ENCODE results near the gene CDIP1.

Gene CDIP1

DNA sequence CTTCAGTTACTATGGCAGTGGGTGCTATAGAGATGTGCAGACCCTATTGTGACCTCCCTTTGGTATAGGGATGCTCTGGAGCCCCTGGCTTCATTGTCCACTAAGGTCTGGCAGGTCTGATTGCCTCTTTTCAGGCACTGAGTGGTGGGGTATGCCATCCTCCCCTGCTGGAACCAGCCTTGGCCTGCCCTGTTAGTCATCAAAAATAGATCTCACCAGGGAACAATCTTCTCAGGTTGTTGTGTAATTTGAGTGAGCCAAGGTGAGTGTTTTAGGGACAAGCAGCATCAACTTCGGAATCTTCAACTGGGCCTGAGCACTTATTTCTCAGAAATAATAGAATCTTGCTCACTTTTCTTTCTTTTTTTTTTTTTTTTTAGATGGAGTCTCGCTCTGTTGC, 42.8 kb downstream of the CDIP1 start:
- Histone ChIP-seq H3K27me3 (ENCODE audit: control insufficient read depth, insufficient read depth, low read length, poor library complexity, severe bottlenecking) (no peaks in the 10 kb centered on the region), H3K36me3 (ENCODE audit: control insufficient read depth, insufficient read depth, low read length) (no peaks in the 10 kb centered on the region), H3K27ac (ENCODE audit: insufficient read depth, low read depth, low read length, poor library complexity, severe bottlenecking) (no peak overlapping the region), H3K4me1 (ENCODE audit: control insufficient read depth, insufficient read depth, low read length) (peaks cover 3% of the 10 kb centered on the region), H3K4me3 (ENCODE audit: insufficient read depth, low read depth, low read length) (no peak overlapping the region), H3K9me3 (ENCODE audit: control insufficient read depth, low read length) (no peaks in the 10 kb centered on the region)
- WGBS, 2 experiments, result 93 to 98% methylated on average over 2 of the region's 2 CpGs

DNA sequence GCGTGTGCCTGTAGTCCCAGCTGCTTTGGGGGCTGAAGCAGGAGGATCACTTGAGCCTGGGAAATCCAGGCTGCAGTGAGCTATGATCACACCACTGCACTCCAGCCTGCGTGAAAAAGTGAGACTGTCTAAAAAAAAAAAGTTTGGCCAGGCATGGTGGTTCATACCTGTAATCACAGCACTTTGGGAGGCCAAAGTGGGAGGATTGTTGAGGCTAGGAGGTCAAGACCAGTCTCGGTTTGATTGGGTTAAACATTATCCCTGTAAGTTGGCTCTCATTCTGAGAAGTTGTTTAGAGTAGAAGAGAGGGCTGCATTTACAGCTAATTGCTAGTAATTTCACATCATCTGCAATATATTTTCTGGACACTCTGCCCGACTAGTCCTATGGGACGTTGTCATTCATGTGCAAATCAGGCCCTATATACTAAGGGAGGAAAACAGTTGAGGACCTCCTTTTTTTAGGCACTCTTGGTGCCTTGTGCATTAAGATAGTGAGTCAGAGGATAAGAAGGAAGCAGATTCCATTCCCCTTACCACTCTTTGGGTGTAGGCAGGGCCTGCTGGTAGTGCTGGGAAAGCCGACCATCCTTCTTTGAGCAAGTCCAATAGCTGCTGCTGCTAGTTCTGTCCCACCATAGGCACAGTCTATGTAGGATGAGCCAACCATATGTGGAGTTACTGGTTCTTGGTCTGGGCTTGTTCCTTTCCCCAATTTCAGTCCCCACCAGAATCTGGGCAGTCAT, 43.7 kb downstream of the CDIP1 start:
- H3K4me3 ChIP-seq (ENCODE audit: insufficient read depth, low read depth, low read length), result no peak overlapping the region
- H3K9me3 ChIP-seq (ENCODE audit: control insufficient read depth, low read length), result no peaks in the 10 kb centered on the region
- WGBS, 2 experiments, result 90 to 92% methylated on average over 6 of the region's 6 CpGs
- no peaks in the 10 kb centered on the region for H3K27me3 ChIP-seq (ENCODE audit: control insufficient read depth, insufficient read depth, low read length, poor library complexity, severe bottlenecking)
- no peak overlapping the region for H3K27ac ChIP-seq (ENCODE audit: insufficient read depth, low read depth, low read length, poor library complexity, severe bottlenecking)
- H3K36me3 ChIP-seq (ENCODE audit: control insufficient read depth, insufficient read depth, low read length), result no peaks in the 10 kb centered on the region
- no peaks in the 10 kb centered on the region for H3K4me1 ChIP-seq (ENCODE audit: control insufficient read depth, insufficient read depth, low read length)

DNA sequence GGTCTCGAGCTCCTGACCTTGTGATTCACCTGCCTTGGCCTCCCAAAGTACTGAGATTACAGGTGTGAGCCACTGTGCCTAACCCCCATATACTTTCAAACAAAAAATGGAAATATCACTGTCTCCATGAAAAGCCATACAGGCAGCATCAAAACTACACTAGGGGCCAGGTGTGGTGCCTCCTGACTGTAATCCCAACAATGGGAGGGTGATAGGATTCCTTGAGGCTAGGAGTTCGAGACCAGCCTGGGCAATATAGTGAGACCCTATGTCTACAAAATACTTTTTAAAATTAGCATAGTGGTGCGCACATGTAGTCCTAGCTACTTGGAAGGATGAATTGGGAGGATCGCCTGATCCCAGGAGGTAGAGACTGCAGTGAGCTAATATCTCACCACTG, 46.7 kb downstream of the CDIP1 start:
- 89 to 96% methylated on average over 4 of the region's 4 CpGs for WGBS, 2 experiments
- H3K36me3 ChIP-seq (ENCODE audit: control insufficient read depth, insufficient read depth, low read length), result no peaks in the 10 kb centered on the region
- no peaks in the 10 kb centered on the region for H3K4me1 ChIP-seq (ENCODE audit: control insufficient read depth, insufficient read depth, low read length)
- H3K27me3 ChIP-seq (ENCODE audit: control insufficient read depth, insufficient read depth, low read length, poor library complexity, severe bottlenecking), result no peaks in the 10 kb centered on the region
- H3K27ac ChIP-seq (ENCODE audit: insufficient read depth, low read depth, low read length, poor library complexity, severe bottlenecking), result no peak overlapping the region
- no peak overlapping the region for H3K4me3 ChIP-seq (ENCODE audit: insufficient read depth, low read depth, low read length)
- H3K9me3 ChIP-seq (ENCODE audit: control insufficient read depth, low read length), result no peaks in the 10 kb centered on the region

DNA sequence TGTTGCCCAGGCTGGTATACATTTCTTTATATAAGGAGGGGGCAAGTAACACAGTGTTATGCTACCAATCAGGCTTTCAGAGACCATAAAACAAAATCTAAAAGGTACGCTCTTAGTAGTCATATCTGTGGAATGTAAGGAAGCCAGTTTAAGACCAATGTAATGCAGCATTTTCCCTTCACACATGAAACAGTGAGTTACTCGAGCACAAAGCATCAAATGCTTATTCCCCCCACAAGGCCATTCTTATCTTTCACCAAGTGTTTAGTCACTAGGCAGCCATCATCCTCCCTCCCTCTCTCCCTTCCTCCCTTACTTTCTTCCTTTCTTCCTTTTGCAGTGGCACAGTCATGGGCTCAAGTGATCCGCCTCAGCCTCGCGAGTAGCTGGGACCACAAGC, 49.5 kb downstream of the CDIP1 start:
- 95 to 98% methylated on average over 5 of the region's 5 CpGs for WGBS, 2 experiments
- no peaks in the 10 kb centered on the region for H3K27me3 ChIP-seq (ENCODE audit: control insufficient read depth, insufficient read depth, low read length, poor library complexity, severe bottlenecking)
- no peaks in the 10 kb centered on the region for H3K9me3 ChIP-seq (ENCODE audit: control insufficient read depth, low read length)
- H3K4me1 ChIP-seq (ENCODE audit: control insufficient read depth, insufficient read depth, low read length), result no peaks in the 10 kb centered on the region
- no peak overlapping the region for H3K4me3 ChIP-seq (ENCODE audit: insufficient read depth, low read depth, low read length)
- no peak overlapping the region for H3K27ac ChIP-seq (ENCODE audit: insufficient read depth, low read depth, low read length, poor library complexity, severe bottlenecking)
- H3K36me3 ChIP-seq (ENCODE audit: control insufficient read depth, insufficient read depth, low read length), result no peaks in the 10 kb centered on the region

DNA sequence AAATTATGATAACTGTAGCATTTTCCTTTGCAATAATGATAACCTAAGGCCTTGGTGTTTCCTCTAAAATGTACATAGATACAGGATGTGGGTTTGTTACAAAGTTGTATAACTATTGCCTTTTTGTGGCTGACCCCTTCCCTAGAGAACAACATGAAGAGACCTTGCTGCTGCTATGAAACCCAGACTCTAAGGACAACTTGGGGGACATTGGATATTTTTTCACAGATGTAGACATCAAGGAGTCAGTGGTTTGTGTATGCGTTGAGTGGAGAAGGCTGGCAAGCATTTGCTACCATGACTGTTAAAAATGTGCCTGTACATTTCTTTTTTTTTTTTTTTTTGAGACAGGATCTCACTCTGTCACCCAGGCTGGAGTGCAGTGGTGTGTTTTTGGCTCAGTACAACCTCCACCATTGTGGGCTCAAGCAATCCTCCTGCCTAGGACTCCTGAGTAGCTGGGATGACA, 50.0 kb downstream of the CDIP1 start:
- WGBS, 2 experiments, result 100% methylated on average over 1 of the region's 1 CpG
- no peak overlapping the region for H3K4me3 ChIP-seq (ENCODE audit: insufficient read depth, low read depth, low read length)
- no peaks in the 10 kb centered on the region for H3K9me3 ChIP-seq (ENCODE audit: control insufficient read depth, low read length)
- no peak overlapping the region for H3K27ac ChIP-seq (ENCODE audit: insufficient read depth, low read depth, low read length, poor library complexity, severe bottlenecking)
- no peaks in the 10 kb centered on the region for H3K36me3 ChIP-seq (ENCODE audit: control insufficient read depth, insufficient read depth, low read length)
- H3K27me3 ChIP-seq (ENCODE audit: control insufficient read depth, insufficient read depth, low read length, poor library complexity, severe bottlenecking), result no peaks in the 10 kb centered on the region
- H3K4me1 ChIP-seq (ENCODE audit: control insufficient read depth, insufficient read depth, low read length), result no peaks in the 10 kb centered on the region

DNA sequence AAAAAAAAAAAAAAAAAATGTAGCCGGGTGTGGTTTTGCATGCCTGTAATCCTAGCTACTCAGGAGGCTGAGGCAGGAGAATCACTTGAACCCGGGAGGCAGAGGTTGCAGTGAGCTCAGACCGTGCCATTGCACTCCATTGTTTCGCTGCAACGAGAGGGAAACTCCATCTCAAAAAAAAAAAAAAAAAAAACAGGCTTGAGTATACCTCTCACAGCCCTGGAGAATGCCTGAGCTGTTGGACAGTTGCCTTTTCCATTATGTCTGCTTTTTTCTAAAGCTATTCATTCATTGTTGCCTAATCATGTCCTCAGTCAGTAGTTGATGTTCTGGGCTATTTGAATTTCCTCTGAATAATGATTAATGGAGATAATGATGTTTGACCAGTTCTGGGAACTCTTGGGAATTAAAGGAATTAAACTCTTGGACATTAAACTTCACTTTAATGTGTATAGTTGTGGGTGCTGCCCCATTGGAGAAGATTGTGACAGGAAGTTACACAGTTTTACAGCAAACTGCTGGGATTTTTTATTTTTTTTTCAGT, 50.5 kb downstream of the CDIP1 start:
- H3K4me3 ChIP-seq (ENCODE audit: insufficient read depth, low read depth, low read length), result no peak overlapping the region
- H3K4me1 ChIP-seq (ENCODE audit: control insufficient read depth, insufficient read depth, low read length), result no peaks in the 10 kb centered on the region
- H3K9me3 ChIP-seq (ENCODE audit: control insufficient read depth, low read length), result no peaks in the 10 kb centered on the region
- no peak overlapping the region for H3K27ac ChIP-seq (ENCODE audit: insufficient read depth, low read depth, low read length, poor library complexity, severe bottlenecking)
- no peaks in the 10 kb centered on the region for H3K27me3 ChIP-seq (ENCODE audit: control insufficient read depth, insufficient read depth, low read length, poor library complexity, severe bottlenecking)
- 88 to 89% methylated on average over 5 of the region's 5 CpGs for WGBS, 2 experiments
- no peaks in the 10 kb centered on the region for H3K36me3 ChIP-seq (ENCODE audit: control insufficient read depth, insufficient read depth, low read length)

DNA sequence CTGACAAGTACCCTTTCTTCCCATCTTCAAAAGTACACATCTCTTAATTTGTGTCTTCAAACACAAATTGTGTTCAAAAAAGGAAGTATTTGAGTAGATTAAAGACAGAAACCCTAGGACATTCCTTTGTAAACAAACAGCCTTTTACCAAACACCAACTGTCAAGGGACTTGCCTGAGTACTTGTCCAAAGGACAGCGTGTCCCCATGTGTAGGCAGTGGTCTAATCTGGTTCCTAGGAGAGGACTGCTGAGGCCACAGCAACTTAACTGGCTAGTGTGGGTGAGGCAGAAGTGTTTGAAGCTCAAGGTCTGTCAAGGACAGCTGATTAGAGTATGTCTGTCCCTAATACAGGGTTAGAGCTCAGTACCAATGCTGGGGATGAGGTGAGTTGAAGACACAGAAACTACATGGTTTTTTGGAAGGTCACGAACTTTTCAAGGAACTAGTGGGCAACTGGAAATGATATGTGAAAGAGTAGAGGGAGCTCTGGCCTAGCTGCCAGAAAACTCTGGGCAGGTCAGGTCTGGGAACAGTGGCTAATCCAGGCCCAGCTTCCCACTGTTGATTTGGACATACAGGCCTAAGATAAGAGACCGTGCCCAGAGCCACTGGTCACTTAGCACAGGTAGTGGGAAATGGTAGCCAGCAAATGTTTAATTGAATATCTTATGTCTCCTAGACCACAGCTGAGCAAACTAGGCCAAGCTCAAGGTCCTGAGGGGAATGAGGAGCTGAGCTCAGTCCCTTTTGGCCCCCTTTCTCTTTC, 52.3 kb downstream of the CDIP1 start:
- Histone ChIP-seq H3K4me3 (ENCODE audit: insufficient read depth, low read depth, low read length) (no peak overlapping the region), H3K27ac (ENCODE audit: insufficient read depth, low read depth, low read length, poor library complexity, severe bottlenecking) (no peak overlapping the region), H3K27me3 (ENCODE audit: control insufficient read depth, insufficient read depth, low read length, poor library complexity, severe bottlenecking) (no peaks in the 10 kb centered on the region), H3K9me3 (ENCODE audit: control insufficient read depth, low read length) (no peaks in the 10 kb centered on the region), H3K4me1 (ENCODE audit: control insufficient read depth, insufficient read depth, low read length) (no peaks in the 10 kb centered on the region), H3K36me3 (ENCODE audit: control insufficient read depth, insufficient read depth, low read length) (no peaks in the 10 kb centered on the region)
- WGBS, 2 experiments, result 95 to 97% methylated on average over 3 of the region's 3 CpGs

DNA sequence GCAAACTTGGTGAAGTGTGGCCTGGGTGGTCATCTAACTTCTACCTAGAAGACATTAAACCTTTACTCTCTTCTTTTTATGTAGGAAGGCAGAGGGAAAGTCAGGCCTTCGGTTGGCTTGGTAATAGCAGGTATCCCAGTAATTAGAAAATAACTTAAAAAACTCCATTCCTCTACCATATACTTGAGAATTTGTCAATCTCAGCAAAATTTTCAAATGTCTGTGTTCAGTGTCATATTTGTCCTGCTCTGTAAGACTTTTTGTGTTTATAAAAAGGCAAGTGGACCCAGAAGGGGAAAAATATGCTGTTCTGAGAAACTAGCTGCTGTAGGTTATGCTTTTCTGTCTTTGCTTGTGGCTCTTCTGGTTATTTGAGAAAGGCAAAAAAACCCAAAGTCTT, 56.6 kb downstream of the CDIP1 start:
- 75 to 86% methylated on average over 1 of the region's 1 CpG for WGBS, 2 experiments
- Histone ChIP-seq H3K9me3 (ENCODE audit: control insufficient read depth, low read length) (no peaks in the 10 kb centered on the region), H3K27me3 (ENCODE audit: control insufficient read depth, insufficient read depth, low read length, poor library complexity, severe bottlenecking) (no peaks in the 10 kb centered on the region), H3K27ac (ENCODE audit: insufficient read depth, low read depth, low read length, poor library complexity, severe bottlenecking) (no peak overlapping the region), H3K36me3 (ENCODE audit: control insufficient read depth, insufficient read depth, low read length) (no peaks in the 10 kb centered on the region), H3K4me3 (ENCODE audit: insufficient read depth, low read depth, low read length) (no peak overlapping the region), H3K4me1 (ENCODE audit: control insufficient read depth, insufficient read depth, low read length) (no peaks in the 10 kb centered on the region)

DNA sequence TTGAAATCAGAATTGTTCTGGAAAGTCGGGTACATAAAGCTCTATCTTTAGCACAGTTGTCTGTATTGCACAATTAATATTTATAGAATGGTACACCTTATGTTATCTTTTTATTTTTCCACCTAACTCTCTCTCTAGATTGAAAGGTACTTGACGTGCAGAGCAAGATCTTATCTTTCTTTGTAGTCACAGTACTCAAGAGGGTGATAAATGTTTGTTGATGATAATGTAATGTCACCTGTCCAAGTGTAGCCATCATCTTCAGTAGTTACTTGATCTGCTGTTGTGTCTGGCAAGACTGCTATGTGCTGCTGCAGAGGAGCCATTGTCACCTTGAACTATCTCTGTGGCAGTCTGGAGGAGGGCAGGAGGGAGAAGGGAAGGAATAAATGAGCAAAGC, 57.0 kb downstream of the CDIP1 start:
- H3K9me3 ChIP-seq (ENCODE audit: control insufficient read depth, low read length), result no peaks in the 10 kb centered on the region

DNA sequence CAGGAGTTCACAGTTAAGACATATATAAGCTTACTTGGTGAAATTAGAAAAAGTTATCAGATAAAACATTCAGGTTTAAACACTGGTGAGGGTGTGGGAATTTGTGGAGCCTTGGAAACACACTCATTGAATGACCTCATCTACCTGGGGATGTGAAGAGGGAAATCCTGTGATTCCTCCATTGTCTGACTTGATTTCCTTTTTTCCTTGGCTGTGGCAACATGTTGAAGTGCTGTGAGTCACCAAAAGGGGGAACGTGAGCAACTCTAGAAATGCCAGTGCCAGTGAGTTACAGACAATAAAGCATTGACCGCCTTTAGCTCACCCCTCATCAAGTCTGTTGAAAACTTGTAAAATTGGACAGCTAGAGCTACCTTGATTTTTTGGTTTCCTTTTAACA, 60.6 kb downstream of the CDIP1 start:
- Histone ChIP-seq H3K4me1 (ENCODE audit: control insufficient read depth, insufficient read depth, low read length) (peaks cover 3% of the 10 kb centered on the region), H3K27me3 (ENCODE audit: control insufficient read depth, insufficient read depth, low read length, poor library complexity, severe bottlenecking) (no peaks in the 10 kb centered on the region), H3K27ac (ENCODE audit: insufficient read depth, low read depth, low read length, poor library complexity, severe bottlenecking) (no peak overlapping the region), H3K36me3 (ENCODE audit: control insufficient read depth, insufficient read depth, low read length) (no peaks in the 10 kb centered on the region), H3K9me3 (ENCODE audit: control insufficient read depth, low read length) (no peaks in the 10 kb centered on the region), H3K4me3 (ENCODE audit: insufficient read depth, low read depth, low read length) (no peak overlapping the region)
- 50 to 56% methylated on average over 2 of the region's 2 CpGs for WGBS, 2 experiments

More for the DNA sequence above, 57.0 kb downstream of the CDIP1 start:
- 83 to 100% methylated on average over 1 to 2 of the region's 2 CpGs for WGBS, 2 experiments
- no peaks in the 10 kb centered on the region for H3K27me3 ChIP-seq (ENCODE audit: control insufficient read depth, insufficient read depth, low read length, poor library complexity, severe bottlenecking)
- no peak overlapping the region for H3K4me3 ChIP-seq (ENCODE audit: insufficient read depth, low read depth, low read length)
- no peaks in the 10 kb centered on the region for H3K36me3 ChIP-seq (ENCODE audit: control insufficient read depth, insufficient read depth, low read length)
- H3K27ac ChIP-seq (ENCODE audit: insufficient read depth, low read depth, low read length, poor library complexity, severe bottlenecking), result no peak overlapping the region
- H3K4me1 ChIP-seq (ENCODE audit: control insufficient read depth, insufficient read depth, low read length), result no peaks in the 10 kb centered on the region
